Fibroblast of skin of left biceps (primary cell): ENCODE results near the gene CCDC27.

ENCODE experiments used
- DNase-seq, 2 experiments: peaks; one replicate each; pipeline ENCODE4 v3.0.0-alpha.2; 2013; ENCODE audit warnings: low read depth in 2 of 2

Gene CCDC27

GRCh38 chr1:3774946-3775489, 22.8 kb downstream of the CCDC27 start:
- no peak for DNase-seq

DNA sequence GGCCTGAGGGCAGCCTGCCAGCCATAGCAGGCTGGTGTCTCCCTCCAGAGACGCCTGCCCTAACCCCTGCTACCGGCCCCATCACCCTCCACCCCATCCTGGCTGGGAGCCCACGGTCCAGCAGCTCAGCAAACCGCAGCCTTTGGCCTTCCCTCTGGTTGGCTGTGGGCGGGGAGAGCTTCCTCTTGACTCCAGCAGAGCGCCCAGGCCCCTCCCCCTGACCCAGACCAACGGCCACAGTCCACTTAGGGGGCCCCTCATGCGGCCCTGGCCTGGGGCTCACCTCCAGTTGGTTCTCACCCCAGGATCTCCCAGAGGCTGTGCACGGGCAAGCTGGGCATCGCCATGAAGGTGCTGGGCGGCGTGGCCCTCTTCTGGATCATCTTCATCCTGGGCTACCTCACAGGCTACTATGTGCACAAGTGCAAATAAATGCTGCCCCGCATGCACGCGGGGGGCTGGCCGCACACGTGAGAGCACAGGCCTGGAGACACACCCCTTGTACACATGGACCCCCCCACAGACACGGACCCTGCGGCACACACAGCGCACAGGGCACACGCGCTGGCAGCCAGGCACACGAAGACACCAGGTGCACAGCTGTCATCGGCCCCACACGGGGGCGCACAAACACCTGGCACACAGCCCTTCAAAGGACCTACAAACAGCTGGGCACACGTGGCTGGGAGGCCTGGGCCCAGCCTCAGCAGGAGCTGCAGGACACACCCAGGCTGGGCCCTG, 23.4 kb downstream of the CCDC27 start:
- no peak for DNase-seq

- no peak for DNase-seq
Measured at GRCh38 chr1:3776231-3776961, 24.1 kb downstream of the CCDC27 start.

- DNase-seq = no peak
Measured at GRCh38 chr1:3777078-3777547, 24.9 kb downstream of the CCDC27 start.

DNA sequence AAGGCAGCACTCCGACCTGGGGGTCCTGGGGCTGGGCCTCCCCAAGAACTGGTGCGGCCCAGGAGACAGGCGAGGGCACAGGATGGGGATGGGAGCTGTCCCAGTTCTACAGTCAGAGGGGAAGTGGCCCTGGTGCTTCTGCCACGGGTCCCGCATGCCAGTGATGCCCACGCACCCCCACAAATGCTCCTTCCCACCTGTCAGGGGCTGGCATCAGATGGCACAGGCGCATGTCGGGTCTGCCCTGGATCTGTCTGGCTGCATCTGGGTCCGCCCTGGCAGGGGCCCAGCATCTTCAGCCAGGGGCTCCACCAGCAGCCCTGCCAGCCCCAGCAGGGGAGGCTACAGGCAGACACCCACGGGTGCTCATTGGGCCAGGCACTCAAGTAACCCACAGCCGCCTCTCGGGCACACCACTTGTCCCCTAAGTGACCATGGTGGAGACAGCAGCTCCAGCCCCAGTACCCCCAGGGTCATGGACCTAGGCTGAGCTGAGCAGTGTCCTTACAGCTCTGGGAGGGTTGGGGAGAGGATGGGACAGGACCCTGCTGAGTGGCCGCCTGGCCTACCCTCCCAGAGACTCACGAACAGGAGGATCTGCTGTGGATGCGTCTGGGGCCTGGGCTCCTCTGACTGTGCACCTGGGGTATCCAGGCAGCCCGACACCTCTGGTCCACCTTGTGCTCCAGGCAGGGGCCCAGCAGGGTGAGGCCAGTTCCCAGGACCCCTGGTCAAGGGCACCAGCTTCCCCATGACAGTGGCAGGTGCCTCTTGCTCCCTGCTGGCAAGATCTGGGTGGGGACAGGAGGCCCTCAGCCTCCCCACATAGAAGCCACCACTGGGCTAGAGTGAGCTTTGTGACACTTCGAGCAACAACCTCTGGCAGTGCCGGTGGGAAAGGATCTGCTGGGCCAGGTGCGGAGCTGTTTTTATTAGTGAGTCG, 25.7 kb downstream of the CCDC27 start:
- DNase-seq = no peak

DNA sequence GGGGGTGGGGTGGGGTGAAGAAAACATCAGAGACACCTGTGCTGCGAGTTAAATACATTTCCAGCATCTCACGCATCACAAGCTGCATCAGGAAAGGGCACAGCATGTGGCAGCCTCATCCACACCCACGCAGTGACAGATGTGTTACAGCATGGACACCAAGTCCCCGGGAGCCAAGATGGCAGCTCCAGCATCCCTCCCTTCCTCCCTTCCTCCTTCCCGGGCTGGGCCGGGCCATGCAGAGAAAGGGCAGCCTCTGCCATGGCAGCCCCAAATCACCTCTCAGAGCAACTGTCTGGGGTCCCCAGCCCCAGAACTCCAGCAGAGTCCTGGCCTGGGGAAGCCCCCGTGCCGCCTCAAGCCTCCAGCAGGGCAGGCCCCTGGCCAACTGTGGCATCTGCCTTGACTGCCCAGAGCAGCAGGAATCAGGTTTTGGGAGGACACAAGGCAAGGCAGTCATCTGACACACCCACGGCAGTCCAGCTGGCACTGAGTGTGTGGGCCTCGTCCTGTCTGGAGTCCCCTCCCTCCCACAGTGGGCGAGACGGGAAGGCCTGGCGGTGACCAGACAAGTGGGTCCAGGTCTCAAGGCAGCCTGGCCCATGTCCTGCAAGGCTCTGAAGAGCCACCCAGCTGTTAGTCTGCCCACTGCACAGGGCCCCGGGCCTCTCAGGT, 26.5 kb downstream of the CCDC27 start:
- DNase-seq = no peak

DNA sequence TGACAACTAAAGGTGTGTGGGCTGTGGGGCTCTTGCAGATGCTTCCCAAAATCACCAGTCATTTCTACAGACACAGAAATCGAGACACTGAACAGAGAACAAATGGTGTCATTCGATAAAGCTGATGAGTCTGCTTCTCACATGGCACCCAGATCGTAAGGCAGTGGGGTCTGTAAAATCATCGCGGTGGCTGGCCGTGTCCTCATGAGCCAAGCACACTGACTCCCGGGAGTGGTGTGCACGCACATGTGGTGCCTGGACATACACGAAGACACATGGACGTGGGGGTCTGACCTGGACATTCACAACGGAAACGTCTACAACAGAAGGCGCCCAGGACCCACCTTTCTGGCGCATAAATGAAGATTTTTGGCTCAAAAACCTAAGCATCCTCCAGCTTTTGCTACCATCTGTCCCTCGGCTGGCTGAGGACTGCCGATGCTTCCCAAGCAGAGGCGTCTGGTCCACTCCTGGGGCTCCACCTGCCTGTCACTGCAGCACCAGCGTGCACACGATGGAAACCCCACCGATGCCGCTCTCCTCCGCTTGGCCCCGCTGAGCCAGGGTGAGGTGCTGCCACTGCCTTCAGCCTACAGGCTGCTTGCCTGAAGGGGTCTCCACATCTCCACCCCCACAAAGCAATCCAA, 27.1 kb downstream of the CCDC27 start:
- no peak for DNase-seq

- no peak for DNase-seq
Measured at GRCh38 chr1:3779912-3780416, 27.7 kb downstream of the CCDC27 start.

DNA sequence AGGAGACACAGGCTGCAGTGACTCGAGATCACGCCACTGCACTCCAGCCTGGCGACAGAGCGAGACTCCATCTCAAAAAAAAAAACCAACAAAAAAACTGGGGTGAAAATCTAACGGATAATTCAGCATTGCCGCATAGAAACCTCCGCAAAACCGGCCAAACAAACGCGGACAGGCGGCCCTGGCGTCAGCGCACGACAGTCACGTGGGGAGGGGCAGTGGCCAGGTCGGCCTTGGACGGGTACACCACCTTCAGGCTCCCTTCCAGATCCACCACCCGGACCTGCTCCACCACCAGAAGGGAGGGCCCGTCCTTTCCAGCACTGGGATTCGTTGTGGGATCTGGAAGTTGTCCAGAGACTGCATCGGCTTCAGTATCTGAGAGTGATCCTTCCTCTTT, 28.7 kb downstream of the CCDC27 start:
- no peak for DNase-seq

- no peak for DNase-seq
Measured at GRCh38 chr1:3783651-3784474, 31.6 kb downstream of the CCDC27 start.

- no peak for DNase-seq
Measured at GRCh38 chr1:3785045-3785444, 32.8 kb downstream of the CCDC27 start.

DNA sequence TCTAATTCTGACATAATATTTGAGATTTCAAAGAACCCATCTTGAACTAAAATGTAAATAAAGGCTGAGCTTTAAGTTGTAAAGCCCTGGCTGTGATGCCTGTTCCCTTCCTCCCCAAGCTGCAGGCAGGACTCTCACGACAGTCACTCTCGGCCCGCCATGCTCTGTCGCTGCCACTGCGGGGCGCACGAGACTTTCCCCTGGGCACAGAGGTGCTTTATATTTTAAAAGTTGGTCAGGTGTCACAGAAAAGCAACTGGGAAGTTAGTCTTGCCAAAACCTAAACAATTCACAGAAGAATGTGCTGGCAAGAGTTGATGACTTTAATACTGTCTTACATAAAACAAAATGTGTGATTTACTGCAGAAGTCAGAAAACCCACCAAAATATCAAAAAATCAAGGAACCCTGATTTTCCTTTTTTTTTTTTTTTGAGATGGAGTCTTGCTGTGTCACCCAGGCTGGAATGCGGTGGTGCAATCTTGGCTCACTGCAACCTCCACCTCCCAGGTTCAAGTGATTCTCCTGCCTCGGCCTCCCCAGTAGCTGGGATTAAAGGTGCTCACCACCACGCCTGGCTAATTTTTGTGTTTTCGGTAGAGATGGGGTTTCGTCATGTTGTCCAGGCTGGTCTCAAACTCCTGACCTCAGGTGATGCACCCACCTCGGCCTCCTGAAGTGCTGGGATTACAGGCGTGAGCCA, 33.4 kb downstream of the CCDC27 start:
- no peak for DNase-seq

DNA sequence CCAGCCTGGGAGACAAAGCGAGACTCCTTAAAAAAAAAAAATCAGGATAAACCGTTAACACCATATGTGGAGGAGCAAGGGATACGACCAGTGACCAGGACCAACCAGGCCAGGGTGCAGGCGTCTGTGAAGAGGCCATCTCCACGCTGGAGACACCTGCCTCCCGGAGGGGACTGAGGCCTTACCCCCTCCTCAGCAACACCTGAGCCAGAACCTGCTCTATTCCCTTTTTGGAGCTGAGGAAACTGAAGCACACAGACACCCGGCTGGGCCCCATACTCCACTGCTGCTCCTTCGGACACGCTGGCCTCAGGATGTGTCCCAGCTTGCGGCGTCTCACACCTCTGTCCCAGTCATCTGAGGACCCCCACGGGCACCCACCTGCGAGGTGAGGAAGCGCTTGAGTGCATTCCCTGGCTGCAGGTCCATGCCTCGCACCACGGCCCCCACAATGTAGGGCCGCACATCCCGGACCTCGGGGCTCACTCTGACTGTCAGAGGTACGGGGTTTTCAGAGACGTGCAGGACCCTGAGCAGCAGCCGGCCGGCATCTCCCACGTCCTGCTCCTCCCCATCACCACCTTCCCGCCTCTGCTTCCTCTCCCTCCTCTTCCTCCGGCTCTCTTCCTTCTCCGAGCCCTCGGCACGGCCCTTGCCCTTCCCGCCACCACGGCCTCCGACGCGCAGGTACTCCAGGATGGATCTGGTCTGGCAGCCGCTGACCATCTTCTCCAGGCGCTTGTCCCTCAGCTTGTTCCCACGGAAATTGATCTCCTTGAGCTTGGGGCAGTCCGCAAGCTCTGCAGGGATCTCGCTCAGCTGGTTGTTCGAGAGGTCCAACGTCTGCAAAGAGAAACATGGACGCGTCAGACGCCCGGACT, 34.5 kb downstream of the CCDC27 start:
- no peak for DNase-seq

GRCh38 chr1:3787349-3787715, 35.1 kb downstream of the CCDC27 start:
- no peak for DNase-seq

GRCh38 chr1:3787745-3788605, 35.7 kb downstream of the CCDC27 start:
- DNase-seq = no peak

DNA sequence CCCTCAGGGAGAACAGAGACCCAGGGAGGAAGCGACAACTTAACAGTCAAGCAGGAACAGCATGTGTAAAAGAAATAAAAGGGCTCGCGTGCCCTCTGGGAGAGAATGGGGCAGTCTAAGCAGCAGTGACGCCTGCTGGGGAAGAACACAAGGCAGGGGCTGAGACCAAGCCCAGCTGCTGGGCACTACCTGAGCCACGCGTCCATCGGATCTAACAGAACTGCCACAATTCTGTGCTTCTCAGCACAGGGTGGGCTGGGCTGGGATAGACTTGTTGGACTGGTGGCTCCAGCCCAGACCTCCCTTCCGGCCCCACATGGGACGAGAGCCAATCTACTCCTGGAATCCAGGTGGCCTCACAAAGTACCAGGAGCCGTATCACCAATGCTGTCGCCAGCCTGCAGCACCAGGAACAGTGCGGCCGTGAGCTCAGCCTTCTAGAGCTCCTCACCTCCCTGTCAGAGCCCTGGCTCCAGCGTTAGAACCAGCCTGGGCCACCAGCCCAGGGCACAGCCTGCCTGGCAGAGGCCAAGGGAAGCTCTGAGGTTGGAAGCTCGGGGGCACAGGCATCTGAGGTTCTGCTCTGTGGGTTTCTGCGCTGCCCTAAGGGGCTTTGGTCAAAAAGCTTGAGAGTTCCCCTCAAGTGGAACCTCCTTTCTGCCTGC, 36.6 kb downstream of the CCDC27 start:
- no peak for DNase-seq
